PC-3 (cell line): Measurements from ENCODE around the gene FKBP15. TPM values are rescaled to one million over a fixed set of nuclear protein-coding genes. Genes with fewer than 3 reads are reported as not detected.

Experiments
- ATAC-seq: fragments of 200-7000 bp; cut with Tn5 transposase; 2 replicates; pipeline ENCODE4 v1.9.1; 2020; ENCODE audit warnings: mild to moderate bottlenecking, moderate library complexity
- BruUV-seq: library from RNA; stranded (reverse); fragments of 400-500 nt; replicated peaks from 2 replicates; lab custom pipeline; 2021; lab: Mats Ljungman, UMichigan
- CTCF ChIA-PET: fragments of 300-600 bp; sonication (Branson Sonifier 250); formaldehyde crosslinking; loops from one replicate; lab custom pipeline; 2022; ENCODE audit warnings: antibody characterized with exemption; lab: Charles Lee
- POLR2A ChIA-PET: fragments of 300-600 bp; sonication (Branson Sonifier 250); formaldehyde crosslinking; loops from one replicate; lab custom pipeline; 2022; ENCODE audit warnings: antibody characterized with exemption; ENCODE audit not compliant: unreplicated experiment; lab: Charles Lee
- DNase-seq: peaks from one replicate; pipeline ENCODE4 v3.0.0-alpha.2; 2015
- H2AFZ ChIP-seq: fragments of 300-600 bp; sonication (generic); 2 replicates; pipeline ENCODE4 v1.6.0; 2016; ENCODE audit warnings: antibody characterized with exemption, low read length
- H3F3A ChIP-seq: fragments of 300-600 bp; sonication (generic); one replicate; pipeline ENCODE4 v1.6.0; 2017; ENCODE audit warnings: antibody characterized with exemption, low read length, control low read depth, mild to moderate bottlenecking; ENCODE audit not compliant: unreplicated experiment
- H3K27ac ChIP-seq: fragments of 300-600 bp; sonication (generic); 2 replicates; pipeline ENCODE4 v1.5.1; 2016; ENCODE audit warnings: mild to moderate bottlenecking, low read length
- H3K27me3 ChIP-seq: fragments of 300-600 bp; sonication (generic); 2 replicates; pipeline ENCODE4 v1.6.1; 2016; ENCODE audit warnings: low read length, mixed read lengths
- H3K36me3 ChIP-seq: fragments of 300-600 bp; sonication (generic); 2 replicates; pipeline ENCODE4 v1.6.1; 2016; ENCODE audit warnings: low read depth, mixed run types, low read length, mixed read lengths
- H3K4me1 ChIP-seq: fragments of 300-600 bp; sonication (generic); 2 replicates; pipeline ENCODE4 v1.5.1; 2016; ENCODE audit warnings: low read length; ENCODE audit not compliant: insufficient read depth
- H3K4me2 ChIP-seq: fragments of 300-600 bp; sonication (generic); 2 replicates; pipeline ENCODE4 v1.6.0; 2016; ENCODE audit warnings: low read length
- H3K4me3 ChIP-seq: fragments of 300-600 bp; sonication (generic); 2 replicates; pipeline ENCODE4 v1.5.1; 2016; ENCODE audit warnings: mild to moderate bottlenecking, low read length, mixed read lengths
- H3K79me2 ChIP-seq: fragments of 300-600 bp; sonication (generic); 2 replicates; pipeline ENCODE4 v1.6.1; 2017; ENCODE audit warnings: low read length, mixed read lengths
- H3K9ac ChIP-seq: fragments of 300-600 bp; sonication (generic); 2 replicates; pipeline ENCODE4 v1.6.0; 2016; ENCODE audit warnings: mild to moderate bottlenecking, low read length
- H3K9me2 ChIP-seq: fragments of 300-600 bp; sonication (generic); replicated peaks from 2 replicates; pipeline ENCODE4 v1.6.1; 2016; ENCODE audit warnings: mixed run types, low read length, mixed read lengths
- H3K9me3 ChIP-seq: fragments of 300-600 bp; sonication (generic); 2 replicates; pipeline ENCODE4 v1.6.1; 2016; ENCODE audit warnings: low read length, mixed read lengths
- H4K20me1 ChIP-seq: fragments of 300-600 bp; sonication (generic); 2 replicates; pipeline ENCODE4 v1.6.1; 2016; ENCODE audit warnings: low read length, mixed read lengths
- EZH2 ChIP-seq: fragments of 300-600 bp; sonication (generic); IDR thresholded peaks from one replicate; pipeline ENCODE4 v1.6.1; 2017; ENCODE audit warnings: antibody characterized with exemption, mild to moderate bottlenecking, low read length; ENCODE audit not compliant: unreplicated experiment
- EZH2phosphoT487 ChIP-seq: fragments of 300-600 bp; sonication (generic); IDR thresholded peaks from 2 replicates; pipeline ENCODE4 v1.6.1; 2018; ENCODE audit warnings: mild to moderate bottlenecking, antibody characterized with exemption, low read length, borderline replicate concordance
- intact Hi-C: fragments of 100-400 bp; cut with micrococcal nuclease; formaldehyde crosslinking; loops from 2 replicates; pipeline ENCODE4 v1.9.0; 2023
- total RNA-seq: library from RNA; depleted of rRNA; stranded (reverse); fragments of >200 nt; gene quantifications from 2 replicates; pipeline ENCODE4 v1.2.3, GENCODE V29; 2014
- TF ChIP-seq, protein P1 (sequence below): fragments of 300-600 bp; sonication (generic); conservative IDR thresholded peaks from 2 replicates; pipeline ENCODE4 v1.5.1; 2017; ENCODE audit warnings: antibody characterized with exemption, low read depth, mild to moderate bottlenecking, low read length

Gene FKBP15
- total RNA-seq, 1 experiment from 2014 or later, result 15.0 TPM

- H3K79me2 ChIP-seq, result no peaks in the 10 kb centered on the region
- no TSS peak for BruUV-seq
Observed at GRCh38 chr9:113155911-113156588, 65.0 kb downstream of the FKBP15 start.

DNA sequence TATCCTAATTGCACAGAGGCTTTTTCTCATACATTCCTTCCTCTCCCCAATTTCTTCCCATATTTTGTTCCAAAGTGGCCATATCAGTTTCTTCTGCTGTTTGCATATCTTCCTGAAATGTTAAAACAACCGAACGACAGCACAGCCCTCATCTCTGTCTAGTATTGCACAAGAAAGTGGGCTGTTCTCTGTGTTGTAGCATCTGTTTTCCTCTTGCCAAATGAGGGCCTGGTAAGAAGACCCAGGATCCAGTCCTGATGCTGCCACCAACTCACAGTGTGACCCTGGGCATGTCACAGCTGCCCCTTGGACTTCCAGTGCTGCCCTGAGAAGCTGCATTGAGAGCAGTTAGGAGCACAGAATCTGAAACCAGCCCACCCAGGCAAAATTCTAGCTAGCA is 66.1 kb downstream of the FKBP15 start:
- no peak for ATAC-seq
- DNase-seq, result no peak
- CTCF ChIA-PET, result no interaction called here
- Histone ChIP-seq H3K9me3 (no peaks in the 10 kb centered on the region), H3K4me3 (no peak overlapping the region), H3F3A (no peaks in the 10 kb centered on the region), H3K4me2 (no peak overlapping the region), H3K9ac (no peak overlapping the region), H3K4me1 (peaks cover 15% of the 10 kb centered on the region; the same call in 1 of the 2 replicates), H3K27me3 (no peaks in the 10 kb centered on the region), H3K36me3 (no peaks in the 10 kb centered on the region), H3K27ac (no peak overlapping the region), H2AFZ (no peak overlapping the region), H4K20me1 (no peaks in the 10 kb centered on the region), H3K9me2 (no peaks in the 10 kb centered on the region), H3K79me2 (no peaks in the 10 kb centered on the region)
- intact Hi-C loops, result no loop called here
- no TSS peak for BruUV-seq
- POLR2A ChIA-PET, result no interaction called here
- no peak for TF ChIP-seq EZH2
- TF ChIP-seq, protein P1, sequence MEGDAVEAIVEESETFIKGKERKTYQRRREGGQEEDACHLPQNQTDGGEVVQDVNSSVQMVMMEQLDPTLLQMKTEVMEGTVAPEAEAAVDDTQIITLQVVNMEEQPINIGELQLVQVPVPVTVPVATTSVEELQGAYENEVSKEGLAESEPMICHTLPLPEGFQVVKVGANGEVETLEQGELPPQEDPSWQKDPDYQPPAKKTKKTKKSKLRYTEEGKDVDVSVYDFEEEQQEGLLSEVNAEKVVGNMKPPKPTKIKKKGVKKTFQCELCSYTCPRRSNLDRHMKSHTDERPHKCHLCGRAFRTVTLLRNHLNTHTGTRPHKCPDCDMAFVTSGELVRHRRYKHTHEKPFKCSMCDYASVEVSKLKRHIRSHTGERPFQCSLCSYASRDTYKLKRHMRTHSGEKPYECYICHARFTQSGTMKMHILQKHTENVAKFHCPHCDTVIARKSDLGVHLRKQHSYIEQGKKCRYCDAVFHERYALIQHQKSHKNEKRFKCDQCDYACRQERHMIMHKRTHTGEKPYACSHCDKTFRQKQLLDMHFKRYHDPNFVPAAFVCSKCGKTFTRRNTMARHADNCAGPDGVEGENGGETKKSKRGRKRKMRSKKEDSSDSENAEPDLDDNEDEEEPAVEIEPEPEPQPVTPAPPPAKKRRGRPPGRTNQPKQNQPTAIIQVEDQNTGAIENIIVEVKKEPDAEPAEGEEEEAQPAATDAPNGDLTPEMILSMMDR, result no peak
- no peak for TF ChIP-seq EZH2phosphoT487

More at GRCh38 chr9:113155911-113156588, 65.0 kb downstream of the FKBP15 start:
- no peak overlapping the region for H3K27ac ChIP-seq
- TF ChIP-seq EZH2, result no peak
- TF ChIP-seq, protein P1, result no peak
- no peak for TF ChIP-seq EZH2phosphoT487
- no peak overlapping the region for H3K4me2 ChIP-seq
- ATAC-seq (no peak), DNase-seq (no peak)
- H3K9me3 ChIP-seq, result no peaks in the 10 kb centered on the region
- CTCF ChIA-PET, result interaction anchor here (0.7 kb wide), 1 partner anchor 500 kb away, joined by 3 read pairs; no protein-coding TSS in a partner anchor
- peaks cover 11% of the 10 kb centered on the region; the same call in 1 of the 2 replicates for H3K4me1 ChIP-seq
- H3K9ac ChIP-seq, result no peak overlapping the region
- no peak overlapping the region for H3K4me3 ChIP-seq
- H3K27me3 ChIP-seq, result no peaks in the 10 kb centered on the region
- no peaks in the 10 kb centered on the region for H3K9me2 ChIP-seq
- no peaks in the 10 kb centered on the region for H3K36me3 ChIP-seq
- POLR2A ChIA-PET, result no interaction called here
- no peaks in the 10 kb centered on the region for H3F3A ChIP-seq
- H2AFZ ChIP-seq, result no peak overlapping the region
- intact Hi-C loops, result no loop called here
- H4K20me1 ChIP-seq, result no peaks in the 10 kb centered on the region

- Histone ChIP-seq H3K27me3 (no peaks in the 10 kb centered on the region), H2AFZ (no peak overlapping the region; the same call in 1 of the 2 replicates), H3K9ac (no peak overlapping the region), H3K4me1 (peaks cover 15% of the 10 kb centered on the region; the same call in 1 of the 2 replicates), H3K36me3 (no peaks in the 10 kb centered on the region), H3K79me2 (no peaks in the 10 kb centered on the region), H4K20me1 (no peaks in the 10 kb centered on the region), H3K9me2 (no peaks in the 10 kb centered on the region), H3K27ac (no peak overlapping the region), H3F3A (no peaks in the 10 kb centered on the region), H3K4me3 (no peak overlapping the region), H3K4me2 (peak overlapping the region; percentile 33), H3K9me3 (no peaks in the 10 kb centered on the region)
- TF ChIP-seq, protein P1, result no peak
- TF ChIP-seq EZH2phosphoT487, result no peak
- no peak for TF ChIP-seq EZH2
- POLR2A ChIA-PET, result no interaction called here
- BruUV-seq, result no TSS peak
- ATAC-seq, result peak; percentile 71
- CTCF ChIA-PET, result no interaction called here
- peak; percentile 67 for DNase-seq
- intact Hi-C loops, result no loop called here
Observed at GRCh38 chr9:113154471-113154870, 66.6 kb downstream of the FKBP15 start.
